ENCODE data around the gene SORBS1.
"Not testable (repeated sequence)": the region's sequence is repeated elsewhere in the genome, so short reads cannot be mapped to it uniquely, and the experiment has no call there.

SORBS1 gene

DNA sequence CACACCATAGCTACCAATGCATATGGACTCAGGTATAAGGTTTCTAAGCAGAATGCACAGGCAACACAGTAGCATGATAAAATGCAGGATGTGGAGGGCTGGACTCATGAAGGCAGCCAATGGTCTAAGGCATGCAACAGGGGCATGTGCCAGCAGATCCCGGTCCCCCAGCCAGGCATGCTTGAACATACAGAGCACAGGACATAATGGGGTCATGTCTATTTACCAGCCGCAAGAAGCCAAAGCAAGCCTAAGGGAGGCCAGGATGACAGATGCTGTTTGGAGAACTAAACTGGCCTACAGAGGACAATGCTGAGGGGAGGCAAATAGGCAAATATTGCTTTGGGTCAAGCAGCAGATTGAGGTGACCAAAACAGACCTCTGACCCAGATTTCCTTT is 210.3 kb downstream of the SORBS1 start:
- DNase-seq (ENCODE audit: low read depth in 2 of 2): no peak

DNA sequence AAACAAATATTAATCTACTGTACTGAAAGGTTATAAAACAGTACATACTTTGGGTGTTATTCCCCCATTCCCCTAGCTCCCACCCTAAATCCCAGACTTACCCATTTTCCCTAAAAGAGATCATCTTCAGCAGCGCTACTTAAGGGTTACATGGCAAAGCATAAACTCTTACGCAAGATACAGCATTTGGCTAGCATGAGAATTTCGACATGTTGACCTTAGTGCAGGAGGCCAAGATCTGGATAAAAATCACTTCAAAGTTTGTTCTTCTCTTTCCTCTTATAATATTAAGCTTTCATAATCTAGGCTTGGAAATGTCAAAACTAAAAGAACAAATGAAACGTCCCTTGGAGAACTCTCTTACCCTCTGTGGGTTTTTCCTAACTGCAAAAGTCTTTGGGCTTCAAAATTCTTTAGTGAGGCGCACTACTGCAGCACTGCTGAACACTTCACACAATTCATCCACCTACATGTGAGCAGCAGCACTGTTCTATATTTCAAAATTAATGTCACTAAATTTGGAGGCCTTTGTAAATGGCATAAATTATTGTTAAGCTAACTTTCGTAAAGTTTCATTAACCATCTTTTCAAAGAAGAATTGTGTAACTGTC is 210.8 kb downstream of the SORBS1 start:
- DNase-seq (ENCODE audit: low read depth in 2 of 2): no peak

DNA sequence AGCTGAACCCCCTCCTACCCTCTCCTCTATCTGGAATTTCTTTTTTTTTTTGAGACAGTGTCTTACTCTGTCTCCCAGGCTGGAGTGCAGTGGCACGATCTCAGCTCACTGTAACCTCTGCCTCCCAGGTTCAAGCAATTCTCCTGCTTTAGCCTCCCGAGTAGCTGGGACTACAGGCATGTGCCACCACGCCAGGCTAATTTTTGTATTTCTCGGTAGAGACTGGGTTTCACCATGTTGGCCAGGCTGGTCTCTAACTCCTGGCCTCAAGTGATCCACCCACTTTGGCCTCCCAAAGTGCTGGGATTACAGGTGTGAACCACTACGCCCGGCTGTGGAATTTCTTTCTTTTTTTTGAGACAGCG is 213.8 kb downstream of the SORBS1 start:
- DNase-seq (ENCODE audit: low read depth in 2 of 2): not testable (repeated sequence)

DNA sequence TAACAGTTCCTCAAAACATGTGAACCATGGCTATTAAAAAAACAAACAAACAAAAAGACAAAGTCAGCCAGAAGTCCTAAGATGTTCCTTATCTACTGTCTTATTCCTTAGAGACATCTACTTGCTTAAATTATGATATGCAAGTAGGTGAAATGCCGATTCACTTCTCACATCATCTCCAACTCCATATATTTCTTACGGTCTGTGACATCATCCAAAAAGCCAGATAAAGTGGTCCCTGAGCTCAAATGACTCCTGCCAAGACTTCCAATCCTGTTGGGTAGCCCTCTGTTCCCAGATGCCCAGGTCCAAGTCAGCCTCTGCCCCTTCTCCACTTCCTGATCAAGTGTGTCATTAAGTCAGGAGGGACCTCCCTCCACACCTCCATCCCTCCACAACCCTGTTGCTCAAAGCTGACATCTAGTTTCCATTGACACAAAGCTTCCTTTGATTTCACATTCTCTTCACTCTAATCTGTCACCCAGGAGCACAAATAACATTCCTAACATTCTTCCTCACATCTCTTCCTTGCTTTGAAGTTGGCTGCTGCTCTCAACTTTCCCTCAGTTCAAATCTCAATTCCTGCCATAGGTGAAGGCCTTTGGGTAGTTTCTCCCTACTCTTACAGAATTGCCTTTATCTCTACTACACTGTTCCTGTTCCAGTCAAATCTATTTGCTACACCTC is 214.3 kb downstream of the SORBS1 start:
- DNase-seq (ENCODE audit: low read depth in 2 of 2): no peak

DNA sequence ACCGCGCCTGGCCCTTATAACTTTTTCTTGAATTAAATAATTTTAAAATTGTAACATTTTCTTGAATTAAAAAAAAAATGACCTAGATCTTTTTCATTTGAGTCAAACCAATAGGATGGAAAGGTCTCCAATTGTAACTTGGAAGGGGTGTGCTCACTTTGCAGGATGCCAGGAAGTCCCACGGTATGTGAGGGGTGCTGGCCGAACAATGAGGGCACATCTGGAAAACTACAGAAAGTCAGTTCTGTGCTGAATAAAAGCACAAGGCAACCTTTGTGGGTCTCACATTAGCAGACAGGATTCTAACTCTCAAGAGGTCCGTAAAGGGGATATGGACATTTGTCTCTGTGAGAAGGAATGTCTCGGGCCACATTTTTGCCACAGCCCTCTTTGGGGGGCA is 217.6 kb downstream of the SORBS1 start:
- DNase-seq (ENCODE audit: low read depth in 2 of 2): no peak

DNA sequence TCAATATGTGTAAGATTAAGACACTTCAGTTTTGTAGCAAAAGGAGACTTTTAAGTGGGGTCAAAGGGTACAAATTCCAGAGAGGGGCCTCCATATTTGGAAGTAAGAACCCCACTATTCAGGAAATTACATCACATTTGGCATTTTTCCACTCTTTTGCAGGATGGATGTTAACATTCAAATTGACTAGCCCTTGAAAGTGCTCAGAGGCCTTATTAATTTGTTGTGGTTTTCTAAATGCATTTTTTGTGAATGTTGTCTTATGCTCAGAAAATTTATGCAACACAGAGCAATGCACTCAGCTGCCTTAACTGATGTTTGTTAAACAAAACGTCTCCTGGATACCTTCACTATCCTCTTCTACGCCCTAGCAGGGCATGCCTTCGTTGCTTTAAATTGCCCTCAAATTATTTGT is 219.4 kb downstream of the SORBS1 start:
- no peak for DNase-seq (ENCODE audit: low read depth in 2 of 2)

DNA sequence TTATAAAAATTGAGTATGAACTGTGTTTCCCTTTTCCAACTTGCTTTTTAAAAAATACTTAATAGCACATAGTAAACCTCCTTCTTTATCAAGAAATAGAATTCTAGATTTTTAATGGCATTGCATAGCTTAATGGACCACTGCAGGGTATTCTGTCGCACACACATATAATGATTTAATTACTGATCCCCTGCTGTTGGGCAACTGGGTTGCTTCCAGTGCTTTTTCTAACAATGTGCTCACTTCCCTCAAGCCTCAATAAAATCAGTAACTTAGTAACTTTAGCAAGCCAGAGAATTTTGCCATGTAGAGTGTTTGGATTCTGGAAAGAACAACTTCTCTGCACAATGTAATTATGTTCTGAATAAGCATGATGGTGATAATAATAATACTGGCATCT is 221.3 kb downstream of the SORBS1 start:
- no peak for DNase-seq (ENCODE audit: low read depth in 2 of 2)

DNA sequence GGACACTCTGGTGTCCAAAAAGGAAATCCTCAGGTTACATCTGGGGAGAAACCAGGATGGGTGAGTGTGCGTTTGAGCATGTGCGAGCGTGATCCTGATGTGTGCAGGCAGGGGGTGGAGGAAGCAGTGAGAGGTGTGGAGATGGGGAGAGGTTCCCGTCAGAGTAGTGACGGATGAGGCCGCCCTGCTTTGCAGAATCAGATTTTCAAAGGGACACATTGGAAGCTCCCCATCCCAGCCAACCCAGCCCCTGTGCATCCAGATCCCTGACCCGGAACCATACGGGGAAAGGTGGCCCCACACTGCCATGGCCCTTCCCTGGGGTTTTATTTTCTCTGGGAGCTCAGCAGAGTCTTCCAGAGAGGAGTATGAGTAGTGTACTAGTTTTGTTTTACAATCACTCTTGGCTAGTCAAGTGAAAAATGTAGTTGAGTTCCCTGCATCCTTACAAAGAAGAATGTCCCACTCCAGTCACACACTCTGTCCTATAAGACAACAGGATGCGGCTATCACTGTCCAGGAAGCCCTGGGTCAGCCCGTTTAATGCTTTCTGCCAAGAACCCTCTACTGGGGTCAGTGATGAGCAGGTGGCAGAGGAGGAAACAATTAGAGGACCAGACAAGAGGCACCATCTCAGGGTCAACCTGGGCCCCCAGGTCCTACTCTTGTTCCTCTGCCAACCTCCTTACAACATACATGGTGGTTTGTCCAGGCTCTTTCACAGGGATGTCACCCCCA is 223.6 kb downstream of the SORBS1 start:
- no peak for DNase-seq (ENCODE audit: low read depth in 2 of 2)

DNA sequence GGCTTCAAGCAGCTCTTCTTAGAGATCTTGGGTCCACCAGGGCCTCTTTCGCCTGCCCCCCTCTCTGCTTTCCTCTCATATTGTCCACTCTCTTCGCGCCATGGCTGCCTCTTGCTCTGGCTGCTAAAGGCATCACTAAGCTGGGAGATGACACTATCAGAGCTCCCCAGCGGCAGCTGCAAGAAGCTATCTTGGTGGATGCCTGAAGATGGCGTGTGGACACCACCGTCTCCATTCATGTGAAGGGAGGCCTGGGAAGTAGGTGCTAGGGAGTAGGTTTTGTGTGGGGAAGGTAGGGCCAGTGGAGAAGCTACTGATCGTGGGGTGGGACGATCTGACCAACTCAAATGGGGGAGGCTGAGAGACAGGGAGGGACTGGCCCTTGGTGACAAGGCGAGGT is 224.5 kb downstream of the SORBS1 start:
- DNase-seq (ENCODE audit: low read depth in 2 of 2): no peak

DNA sequence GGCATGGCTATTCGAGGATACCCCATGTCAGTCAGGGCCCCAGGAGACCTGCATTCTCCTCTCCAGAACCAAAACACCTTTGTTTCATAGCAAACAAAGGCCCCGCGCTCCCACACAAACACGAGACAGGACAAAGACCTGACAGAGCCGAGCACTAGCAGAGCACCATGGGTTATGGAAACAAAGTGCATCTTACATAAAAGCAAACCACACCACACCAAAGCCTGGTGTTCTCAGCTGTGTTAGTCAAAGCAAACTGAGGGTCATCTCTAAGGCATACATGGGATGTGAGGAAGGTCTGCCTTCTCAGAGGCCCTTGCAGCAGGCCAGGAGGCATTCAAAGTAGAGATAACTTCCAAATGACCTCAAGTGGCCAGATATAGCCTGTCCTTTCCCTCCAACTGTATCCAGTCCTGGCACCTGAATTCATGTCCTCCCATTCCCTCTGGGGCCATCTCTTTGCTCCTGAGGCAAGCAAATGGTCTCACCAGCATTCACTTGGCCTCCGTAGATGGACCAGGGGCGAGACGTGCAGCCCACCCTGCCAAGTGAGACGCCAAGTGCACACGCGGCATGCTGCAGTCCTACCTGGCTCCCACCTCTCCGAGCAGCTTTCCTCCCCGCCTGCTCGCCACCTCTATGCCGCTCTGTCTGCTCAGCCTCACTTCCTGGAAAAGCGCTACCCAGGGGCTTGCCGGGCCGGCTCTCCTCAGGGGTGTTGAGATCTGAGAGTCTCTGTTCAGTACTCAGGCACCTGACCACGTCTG is 225.1 kb downstream of the SORBS1 start:
- no peak for DNase-seq (ENCODE audit: low read depth in 2 of 2)

DNA sequence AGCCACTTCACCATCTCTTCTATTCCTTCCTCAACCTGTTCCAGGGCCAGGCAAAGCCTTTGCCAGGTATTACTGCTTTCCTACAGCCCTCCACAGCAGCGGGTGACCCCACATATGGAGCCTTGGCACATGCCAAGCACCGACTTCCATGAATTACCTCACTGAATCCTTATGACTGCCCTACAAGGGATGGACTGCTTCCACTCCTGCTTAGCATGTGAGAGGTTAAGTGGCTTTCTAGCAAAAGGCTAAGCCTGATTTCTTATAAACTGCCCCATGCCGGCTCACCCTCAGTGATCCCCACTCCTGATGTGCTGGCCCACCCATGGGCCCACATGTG is 226.4 kb downstream of the SORBS1 start:
- DNase-seq (ENCODE audit: low read depth in 2 of 2): no peak

DNA sequence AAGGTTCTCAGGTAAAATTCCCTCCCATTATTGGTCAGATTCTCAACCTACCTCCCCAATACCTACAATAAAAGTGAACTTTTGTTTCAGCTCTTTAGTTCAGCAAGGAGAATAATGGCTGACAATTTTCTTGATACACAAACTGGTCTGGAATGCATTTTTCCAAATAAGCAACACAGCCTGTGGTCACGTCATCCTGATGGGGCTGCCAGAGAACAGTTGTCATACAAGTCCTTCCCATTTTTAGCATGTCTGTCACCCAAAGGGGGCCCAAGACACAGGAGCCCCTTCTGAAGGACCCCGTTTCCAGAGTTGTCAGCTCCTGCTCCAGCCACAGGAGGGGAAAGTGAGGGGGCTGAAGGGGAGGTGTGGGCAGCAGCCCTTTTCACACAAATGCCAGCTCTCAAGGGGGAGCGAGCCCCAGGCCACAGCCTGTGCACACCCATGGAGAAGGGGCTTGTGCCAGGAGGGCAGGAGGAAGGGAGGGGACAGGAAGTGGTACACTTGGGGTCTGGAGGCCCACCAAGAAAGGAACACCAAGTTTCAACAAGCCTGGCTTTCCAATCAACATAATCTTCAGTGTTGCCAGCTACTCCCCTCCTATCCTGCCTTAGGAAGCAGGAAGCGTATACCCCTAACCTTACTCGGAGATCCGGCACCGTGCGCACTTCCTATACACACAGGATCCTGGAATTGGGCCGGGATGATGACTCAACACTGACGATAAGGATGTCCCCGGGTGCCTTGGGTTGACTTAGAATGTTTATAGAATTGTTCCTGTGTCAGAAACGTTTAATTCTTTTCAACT is 227.0 kb downstream of the SORBS1 start:
- DNase-seq (ENCODE audit: low read depth in 2 of 2): no peak

DNA sequence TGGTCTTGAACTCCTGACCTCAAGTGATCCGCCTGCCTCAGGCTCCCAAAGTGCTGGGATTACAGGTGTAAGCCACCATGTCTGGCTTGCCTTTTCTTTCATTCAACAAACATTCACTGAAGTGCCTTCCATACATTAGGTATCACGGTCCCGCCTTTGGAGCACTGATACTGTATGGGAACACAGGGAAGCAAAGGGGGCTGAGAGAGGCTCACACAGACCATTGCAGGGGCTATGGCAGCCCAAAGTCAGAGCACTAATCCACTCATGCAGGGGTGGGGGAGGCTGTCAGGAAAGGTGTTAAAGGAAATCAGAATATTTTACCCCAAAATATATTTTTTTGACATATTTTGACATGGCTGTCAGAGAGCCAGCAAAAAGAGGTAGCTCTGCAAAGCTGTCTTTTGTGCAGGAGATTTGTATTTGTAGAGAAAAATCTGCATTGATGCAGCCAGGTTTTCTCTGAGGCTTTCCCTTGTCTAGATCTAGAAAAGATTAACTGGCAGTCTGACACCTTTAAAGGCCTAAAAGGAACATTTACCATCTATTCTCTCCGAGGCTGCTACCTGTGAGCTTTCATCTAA is 228.4 kb downstream of the SORBS1 start:
- no peak for DNase-seq (ENCODE audit: low read depth in 2 of 2)

DNA sequence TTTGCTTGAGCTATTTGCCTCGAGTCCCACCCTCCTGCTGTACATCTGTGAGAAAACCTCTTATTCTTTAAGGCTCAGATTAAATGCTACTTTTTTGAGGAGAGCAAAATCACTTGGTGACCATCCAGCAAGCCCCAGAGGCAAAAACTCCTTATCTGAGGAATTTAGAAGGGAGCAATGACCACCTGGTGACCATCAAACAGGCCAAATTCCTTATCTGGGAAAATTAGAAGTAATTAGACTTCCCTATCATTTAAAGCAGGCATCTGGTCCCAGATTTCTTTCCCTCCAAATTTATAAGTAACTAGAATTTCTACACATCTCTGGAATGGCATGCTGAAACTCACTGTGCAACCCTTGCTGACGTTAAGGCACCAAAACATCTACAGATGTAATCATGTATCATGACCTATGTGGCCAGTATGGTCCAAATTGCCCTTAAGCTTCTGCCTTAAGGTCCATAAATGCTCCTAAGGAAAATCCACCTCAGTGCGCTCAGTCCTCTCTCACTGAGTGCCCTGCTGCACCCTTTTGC is 229.5 kb downstream of the SORBS1 start:
- no peak for DNase-seq (ENCODE audit: low read depth in 2 of 2)

DNA sequence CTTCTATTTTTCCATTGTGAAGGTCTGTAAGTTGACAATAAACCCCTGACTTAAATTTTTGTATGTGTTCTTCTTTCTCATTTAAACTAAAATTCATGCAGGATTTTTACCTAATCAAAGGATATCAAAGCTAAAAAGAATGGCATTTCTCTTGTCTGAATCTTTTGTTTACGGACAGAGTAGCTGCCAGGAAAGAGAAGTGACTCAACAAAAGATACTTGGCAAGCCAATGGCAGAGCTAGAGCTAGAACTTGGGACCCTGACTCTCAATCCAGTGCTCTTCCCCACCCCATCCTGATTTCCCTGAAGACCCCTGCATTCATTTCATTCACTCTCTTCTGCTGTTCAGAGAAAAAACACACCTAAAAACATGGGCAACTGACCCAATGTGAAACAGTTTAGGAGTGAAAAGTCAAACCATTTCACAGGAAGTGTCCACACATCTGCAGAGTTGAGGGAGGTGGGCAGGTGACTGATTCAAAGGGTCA is 230.2 kb downstream of the SORBS1 start:
- DNase-seq (ENCODE audit: low read depth in 2 of 2): no peak

DNA sequence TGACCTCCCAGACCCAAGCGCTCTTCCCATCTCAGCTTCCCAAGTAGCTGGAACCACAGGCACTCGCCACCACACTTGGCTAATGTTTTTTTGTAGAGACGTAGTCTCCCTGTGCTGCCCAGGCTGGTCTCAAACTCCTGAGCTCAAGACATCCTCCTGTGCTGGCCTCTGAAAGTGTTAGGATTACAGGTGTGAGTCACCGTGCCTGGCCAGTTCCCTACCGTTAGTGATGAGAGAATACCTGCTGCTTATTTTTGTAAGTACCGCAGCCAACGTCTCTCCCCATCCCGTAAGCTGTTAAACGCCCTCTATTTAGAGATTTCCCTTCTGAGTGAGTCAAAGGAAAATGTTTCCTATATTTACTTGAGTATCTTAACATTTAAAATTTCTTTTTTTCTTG is 231.9 kb downstream of the SORBS1 start:
- DNase-seq (ENCODE audit: low read depth in 2 of 2): no peak

DNA sequence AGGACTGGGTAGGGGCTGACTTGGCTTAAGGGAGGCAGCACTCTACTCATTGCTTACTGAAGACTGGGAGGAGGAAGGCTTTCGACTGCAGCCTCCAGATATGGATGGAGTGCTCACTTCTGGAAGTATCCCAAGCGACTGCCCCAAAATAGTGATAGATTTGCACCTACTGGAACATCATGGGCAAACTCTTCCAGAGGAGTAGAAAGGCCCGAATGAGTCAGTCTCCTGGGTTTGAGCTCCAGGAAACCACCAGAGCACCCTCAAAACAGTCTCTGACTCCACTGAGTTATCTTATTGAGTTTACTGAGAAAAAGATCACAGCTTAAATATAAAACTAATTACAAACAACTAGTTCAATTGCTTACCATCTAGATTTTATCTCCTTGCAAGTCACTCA is 233.2 kb downstream of the SORBS1 start:
- no peak for DNase-seq (ENCODE audit: low read depth in 2 of 2)

DNA sequence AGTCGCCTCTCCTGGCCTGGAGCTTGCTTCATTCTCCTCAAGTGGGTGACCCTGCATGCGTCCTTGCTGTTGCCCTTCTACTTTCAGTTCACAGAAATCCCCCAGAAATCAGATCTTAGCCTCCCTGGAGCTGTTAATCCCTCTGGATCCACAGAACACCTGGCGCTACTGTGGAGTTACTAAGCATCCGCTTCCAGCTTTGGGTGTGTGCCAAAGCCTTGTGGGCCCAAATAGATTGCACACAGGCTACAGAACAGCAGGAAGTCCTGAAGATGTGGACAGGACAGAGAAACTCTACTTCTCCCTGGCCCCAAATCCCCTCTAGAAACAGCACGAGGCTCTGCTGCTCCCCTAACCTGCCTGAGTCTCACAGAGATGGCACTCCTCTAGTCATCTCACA is 233.8 kb downstream of the SORBS1 start:
- no peak for DNase-seq (ENCODE audit: low read depth in 2 of 2)

DNA sequence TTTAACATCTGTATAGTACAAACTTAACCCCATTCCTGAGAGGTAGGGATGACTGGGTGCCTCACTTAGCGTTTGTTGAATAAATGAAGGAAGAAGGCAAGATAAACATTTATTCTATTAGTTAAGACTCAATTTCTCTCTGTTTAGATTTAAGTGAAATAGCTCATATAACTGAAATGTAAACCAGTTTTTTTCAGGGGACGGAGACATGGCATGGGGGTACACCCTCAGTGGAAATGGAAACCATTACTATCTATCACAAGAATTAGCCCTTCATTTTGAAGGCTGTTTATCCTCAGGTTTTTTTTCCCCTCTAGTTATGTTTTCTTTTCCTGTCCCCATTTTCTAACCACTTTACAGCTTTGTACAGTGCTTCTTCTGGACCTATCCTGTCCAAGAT is 234.8 kb downstream of the SORBS1 start:
- DNase-seq (ENCODE audit: low read depth in 2 of 2): no peak

DNA sequence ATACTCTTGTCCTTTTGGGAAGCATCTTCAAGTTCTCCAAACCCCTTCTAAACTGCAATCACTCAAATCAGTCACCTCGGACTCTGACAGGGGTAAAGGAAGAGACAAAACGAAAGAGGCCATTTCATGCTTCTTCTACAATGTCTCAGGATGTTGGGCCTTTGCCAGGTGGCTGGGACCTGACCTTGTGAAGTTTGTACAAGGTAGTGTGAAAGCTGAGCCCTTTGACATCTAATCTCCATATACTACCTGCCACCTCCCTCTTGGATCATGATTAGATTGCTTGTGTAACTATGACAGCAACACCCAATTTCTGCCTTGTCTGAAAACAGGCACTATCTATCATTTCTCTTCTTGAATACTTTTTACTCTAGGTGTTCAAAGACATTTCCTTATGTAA is 235.3 kb downstream of the SORBS1 start:
- DNase-seq (ENCODE audit: low read depth in 2 of 2): no peak
